H9 (cell line): ENCODE results near the gene TMEM45B. TPM values are rescaled to one million over a fixed set of nuclear protein-coding genes. Genes with fewer than 3 reads are reported as not detected.
A peak's percentile ranks its signal among the peaks of the same experiment; 100 is the strongest.

ENCODE experiments used
- DNase-seq: peaks from one replicate; pipeline ENCODE4 v3.0.0-alpha.2; 2017
- H2AFZ ChIP-seq: one replicate; pipeline ENCODE4 v1.6.1; 2013; ENCODE audit warnings: mild to moderate bottlenecking, low read length, control low read depth, moderate library complexity
- H2AK5ac ChIP-seq: 2 replicates; pipeline ENCODE4 v1.6.1; 2013; ENCODE audit warnings: low read length, control low read depth, mixed read lengths; ENCODE audit not compliant: insufficient read length
- H2BK120ac ChIP-seq: one replicate; pipeline ENCODE4 v1.6.1; 2013; ENCODE audit warnings: low read depth, mild to moderate bottlenecking, low read length, control low read depth, inconsistent platforms; ENCODE audit not compliant: poor library complexity, severe bottlenecking
- H2BK12ac ChIP-seq: 2 replicates; pipeline ENCODE4 v1.6.1; 2013; ENCODE audit warnings: low read length, control low read depth, mixed read lengths, low read depth; ENCODE audit not compliant: insufficient read length
- H2BK15ac ChIP-seq: 2 replicates; pipeline ENCODE4 v1.6.1; 2013; ENCODE audit warnings: low read depth, low read length, control low read depth
- H2BK20ac ChIP-seq: one replicate; pipeline ENCODE4 v1.6.1; 2013; ENCODE audit warnings: low read depth, mild to moderate bottlenecking, low read length, control low read depth, inconsistent platforms; ENCODE audit not compliant: poor library complexity, severe bottlenecking
- H2BK5ac ChIP-seq: 2 replicates; pipeline ENCODE4 v1.6.1; 2013; ENCODE audit warnings: low read length, control low read depth, mixed read lengths; ENCODE audit not compliant: insufficient read length
- H3K14ac ChIP-seq: 2 replicates; pipeline ENCODE4 v1.6.1; 2013; ENCODE audit warnings: low read length, control low read depth; ENCODE audit not compliant: insufficient read depth
- H3K18ac ChIP-seq: 2 replicates; pipeline ENCODE4 v1.6.1; 2013; ENCODE audit warnings: low read depth, mild to moderate bottlenecking, mixed read lengths, low read length, control low read depth; ENCODE audit not compliant: insufficient read length
- H3K23ac ChIP-seq: 2 replicates; pipeline ENCODE4 v1.6.1; 2013; ENCODE audit warnings: low read length, control low read depth, mixed read lengths, low read depth; ENCODE audit not compliant: insufficient read length
- H3K23me2 ChIP-seq: 2 replicates; pipeline ENCODE4 v1.6.1; 2013; ENCODE audit warnings: low read depth, mild to moderate bottlenecking, mixed read lengths, low read length, control low read depth; ENCODE audit not compliant: insufficient read length, poor library complexity, severe bottlenecking
- H3K27ac ChIP-seq: 2 replicates; pipeline ENCODE4 v1.5.1; 2013; ENCODE audit warnings: low read length, control low read depth, mixed read lengths, low read depth; ENCODE audit not compliant: insufficient read length
- H3K27me3 ChIP-seq: 2 replicates; pipeline ENCODE4 v1.6.1; 2013; ENCODE audit warnings: low read length, control low read depth, inconsistent platforms; ENCODE audit not compliant: insufficient read depth
- H3K4ac ChIP-seq: 2 replicates; pipeline ENCODE4 v1.6.1; 2013; ENCODE audit warnings: low read depth, mild to moderate bottlenecking, control low read depth, inconsistent platforms, low read length, moderate library complexity
- H3K4me1 ChIP-seq: 2 replicates; pipeline ENCODE4 v1.6.1; 2013; ENCODE audit warnings: low read length, control low read depth, inconsistent platforms; ENCODE audit not compliant: insufficient read depth
- H3K4me2 ChIP-seq: 2 replicates; pipeline ENCODE4 v1.6.1; 2013; ENCODE audit warnings: low read length, control low read depth, mixed read lengths; ENCODE audit not compliant: insufficient read length, insufficient read depth
- H3K56ac ChIP-seq: 2 replicates; pipeline ENCODE4 v1.6.1; 2013; ENCODE audit warnings: low read depth, mild to moderate bottlenecking, mixed read lengths, low read length, control low read depth; ENCODE audit not compliant: insufficient read length
- H3K79me1 ChIP-seq: 2 replicates; pipeline ENCODE4 v1.6.1; 2013; ENCODE audit warnings: low read depth, mild to moderate bottlenecking, moderate library complexity, low read length, control low read depth, inconsistent platforms; ENCODE audit not compliant: insufficient read depth, poor library complexity, severe bottlenecking
- H3K79me2 ChIP-seq: 2 replicates; pipeline ENCODE4 v1.6.1; 2013; ENCODE audit warnings: low read length, control low read depth, inconsistent platforms; ENCODE audit not compliant: insufficient read depth
- H3K9ac ChIP-seq: 2 replicates; pipeline ENCODE4 v1.6.1; 2013; ENCODE audit warnings: low read length, control low read depth, mixed read lengths; ENCODE audit not compliant: insufficient read length; ENCODE audit errors: extremely low read depth
- H3K9me3 ChIP-seq: one replicate; pipeline ENCODE4 v1.6.1; 2013; ENCODE audit warnings: low read depth, low read length, inconsistent platforms; ENCODE audit not compliant: control insufficient read depth
- H3T11ph ChIP-seq: one replicate; pipeline ENCODE4 v1.6.1; 2013; ENCODE audit warnings: mild to moderate bottlenecking, low read length, control low read depth, inconsistent platforms
- H4K20me1 ChIP-seq: one replicate; pipeline ENCODE4 v1.6.1; 2013; ENCODE audit not compliant: control insufficient read depth, insufficient read length, insufficient read depth
- H4K5ac ChIP-seq: 2 replicates; pipeline ENCODE4 v1.6.1; 2013; ENCODE audit warnings: low read depth, mild to moderate bottlenecking, mixed read lengths, low read length, control low read depth; ENCODE audit not compliant: insufficient read length
- H4K8ac ChIP-seq: replicated peaks from 2 replicates; pipeline ENCODE4 v1.6.1; 2013; ENCODE audit warnings: low read length, control low read depth, mixed read lengths, low read depth; ENCODE audit not compliant: insufficient read length
- H4K91ac ChIP-seq: 2 replicates; pipeline ENCODE4 v1.6.1; 2013; ENCODE audit warnings: low read depth, mild to moderate bottlenecking, moderate library complexity, mixed read lengths, low read length, control low read depth; ENCODE audit not compliant: insufficient read length
- H3K27ac Mint-ChIP-seq, 3 experiments: 2 replicates in 2 of 3; 3 replicates in 1 of 3; pipeline ENCODE4 v1.8.0; 2020 to 2021; ENCODE audit warnings: mixed read lengths in 3 of 3, mild to moderate bottlenecking in 1 of 3, moderate library complexity in 1 of 3
- H3K27me3 Mint-ChIP-seq: 2 replicates; pipeline ENCODE4 v1.8.0; 2021; ENCODE audit warnings: low read depth, mild to moderate bottlenecking, moderate library complexity, mixed read lengths
- H3K36me3 Mint-ChIP-seq, 3 experiments: 2 replicates in 2 of 3; 3 replicates in 1 of 3; pipeline ENCODE4 v1.8.0; 2020 to 2021; ENCODE audit warnings: low read depth in 3 of 3, mixed read lengths in 3 of 3; ENCODE audit not compliant: insufficient read depth in 1 of 3
- H3K4me1 Mint-ChIP-seq, 2 experiments: 2 replicates each; pipeline ENCODE4 v1.8.0; 2020; ENCODE audit warnings: mixed read lengths in 2 of 2
- H3K4me3 Mint-ChIP-seq, 2 experiments: 2 replicates in 1 of 2; 3 replicates in 1 of 2; pipeline ENCODE4 v1.8.0; 2020 to 2021; ENCODE audit warnings: mild to moderate bottlenecking in 2 of 2, mixed read lengths in 2 of 2, moderate library complexity in 1 of 2
- H3K9me3 Mint-ChIP-seq, 2 experiments: 2 replicates in 1 of 2; 3 replicates in 1 of 2; pipeline ENCODE4 v1.8.0; 2020; ENCODE audit warnings: mild to moderate bottlenecking in 2 of 2, mixed read lengths in 2 of 2, moderate library complexity in 1 of 2
- CTCF ChIP-seq: fragments of 200-600 bp; sonication (generic); conservative IDR thresholded peaks from 3 replicates; pipeline ENCODE4 v1.8.0; 2021; ENCODE audit warnings: antibody characterized with exemption, mild to moderate bottlenecking
- WGBS: extraction: QIAGEN DNeasy Blood & Tissue Kit; methylation state at CpG from one replicate; pipeline ENCODE4 v1.1.7; 2013; ENCODE audit warnings: missing lambda C conversion rate, low lambda C conversion rate, mixed read lengths; ENCODE audit not compliant: insufficient read length; ENCODE audit errors: extremely low coverage; 5-methylcytosine and 5-hydroxymethylcytosine counted together
- total RNA-seq: library from RNA; stranded (reverse); gene quantifications from 2 replicates; pipeline ENCODE4 v1.2.1, GENCODE V29; 2021

TMEM45B gene
- total RNA-seq, 1 experiment from 2014 or later, result 0.70 TPM

GRCh38 chr11:129894278-129895125 lies 78.9 kb downstream of the TMEM45B start:
- H4K5ac ChIP-seq, result no peak overlapping the region
- no peak overlapping the region for H4K91ac ChIP-seq
- no peaks in the 10 kb centered on the region for H3K4me1 ChIP-seq
- DNase-seq, result no peak
- no peak overlapping the region for H2BK5ac ChIP-seq
- H3K36me3 Mint-ChIP-seq, result peaks cover 25 to 50% (median 42%) of the 10 kb centered on the region in 3 experiments
- H3K27ac Mint-ChIP-seq, result peak overlapping the region in 2 of 3 experiments; percentile 88 to 92; a peak in 4 of 7 replicates
- no peaks in the 10 kb centered on the region for H3K9me3 ChIP-seq
- H3K9me3 Mint-ChIP-seq, result peaks cover 0 to 4% of the 10 kb centered on the region in 2 experiments; a peak in 1 of 5 replicates
- H4K20me1 ChIP-seq, result no peaks in the 10 kb centered on the region
- H3K23ac ChIP-seq, result no peak overlapping the region
- WGBS, result no CpG with 5 or more reads among the region's 13 CpGs
- H3K27me3 Mint-ChIP-seq, result no peaks in the 10 kb centered on the region
- no peaks in the 10 kb centered on the region for H3K27me3 ChIP-seq
- H3K4ac ChIP-seq, result no peak overlapping the region
- no peak overlapping the region for H2BK120ac ChIP-seq
- H2BK20ac ChIP-seq, result no peak overlapping the region
- H3K14ac ChIP-seq, result 0 out of 2 replicates have a peak overlapping the region, but pooled peaks have one; percentile 85
- peaks cover 8% of the 10 kb centered on the region; the same call in 1 of the 2 replicates for H3K79me2 ChIP-seq
- H3K4me3 Mint-ChIP-seq, result peak overlapping the region; percentile 92 to 94
- H3K9ac ChIP-seq, result peak overlapping the region; percentile 64
- TF ChIP-seq CTCF, result no peak
- no peak overlapping the region for H2BK15ac ChIP-seq
- H2BK12ac ChIP-seq, result no peak overlapping the region
- peak overlapping the region; percentile 74 for H3K4me2 ChIP-seq
- H4K8ac ChIP-seq, result no peak overlapping the region
- H3K4me1 Mint-ChIP-seq, result peaks cover 21% of the 10 kb centered on the region in 2 experiments
- H3K56ac ChIP-seq, result no peak overlapping the region
- H3K23me2 ChIP-seq, result peaks cover 4% of the 10 kb centered on the region
- no peak overlapping the region for H2AK5ac ChIP-seq
- H3K27ac ChIP-seq, result no peak overlapping the region
- H3K79me1 ChIP-seq, result peaks cover 8% of the 10 kb centered on the region
- H3K18ac ChIP-seq, result no peak overlapping the region
- no peak overlapping the region for H3T11ph ChIP-seq
- H2AFZ ChIP-seq, result no peak overlapping the region
